CD14-positive monocyte (primary cell): ENCODE measurements around the gene PCGF5. TPM values are rescaled to one million over a fixed set of nuclear protein-coding genes. Genes with fewer than 3 reads are reported as not detected.

Experiments
- DNase-seq, 3 donors: peaks; one replicate each; pipeline ENCODE4 v3.0.0-alpha.2; 2011 to 2022
- H2AFZ ChIP-seq: 2 replicates; pipeline ENCODE4 v1.6.0; 2012; ENCODE audit warnings: mild to moderate bottlenecking, low read depth, low read length, inconsistent platforms; ENCODE audit not compliant: insufficient read depth, poor library complexity, severe bottlenecking
- H3K27ac ChIP-seq, 2 donors: 1 replicate in 1 of 2; 2 replicates in 1 of 2; pipeline ENCODE4 v1.5.1; 2012 to 2013; ENCODE audit warnings: low read length in 2 of 2, control low read depth in 1 of 2, inconsistent platforms in 1 of 2, low read depth in 1 of 2, mild to moderate bottlenecking in 1 of 2
- H3K27me3 ChIP-seq, 2 donors: one replicate each; pipeline versions ENCODE4 v1.6.0 to v1.6.1; 2011 to 2013; ENCODE audit warnings: low read length in 2 of 2; ENCODE audit not compliant: control insufficient read depth in 2 of 2, insufficient read depth in 2 of 2
- H3K36me3 ChIP-seq, 2 donors: replicated peaks in 1 of 2; 1 replicate in 1 of 2; 2 replicates in 1 of 2; pipeline versions ENCODE4 v1.5.1 to v1.6.1; 2012 to 2013; ENCODE audit warnings: low read length in 2 of 2, control low read depth in 1 of 2, inconsistent platforms in 1 of 2, mild to moderate bottlenecking in 1 of 2; ENCODE audit not compliant: insufficient read depth in 2 of 2, control insufficient read depth in 1 of 2
- H3K4me1 ChIP-seq, 2 donors: 1 replicate in 1 of 2; 2 replicates in 1 of 2; pipeline versions ENCODE4 v1.5.1 to v1.6.1; 2012 to 2013; ENCODE audit warnings: low read length in 2 of 2, control low read depth in 1 of 2, inconsistent platforms in 1 of 2, mild to moderate bottlenecking in 1 of 2, moderate library complexity in 1 of 2; ENCODE audit not compliant: insufficient read depth in 2 of 2, control insufficient read depth in 1 of 2
- H3K4me2 ChIP-seq: replicated peaks from 2 replicates; pipeline ENCODE3; 2012; ENCODE audit warnings: low read length, moderate library complexity, mild to moderate bottlenecking; ENCODE audit not compliant: poor library complexity, severe bottlenecking; ENCODE audit errors: extremely low read depth
- H3K4me3 ChIP-seq, 3 experiments: fragments of 200-600 bp in 1 of 3; sonication (generic) in 1 of 3; replicated peaks in 1 of 3; 1 replicate in 2 of 3; 2 replicates in 1 of 3; pipeline ENCODE4 v1.5.1; 2011 to 2013; ENCODE audit warnings: low read length in 3 of 3, mild to moderate bottlenecking in 3 of 3, control low read depth in 2 of 3, low read depth in 2 of 3, inconsistent platforms in 1 of 3, moderate library complexity in 1 of 3
- H3K79me2 ChIP-seq: 2 replicates; pipeline ENCODE4 v1.6.0; 2012; ENCODE audit warnings: mild to moderate bottlenecking, control low read depth, inconsistent platforms, low read length, moderate library complexity; ENCODE audit not compliant: insufficient read depth
- H3K9ac ChIP-seq: 2 replicates; pipeline ENCODE4 v1.6.0; 2017; ENCODE audit warnings: low read length, mild to moderate bottlenecking; ENCODE audit not compliant: insufficient read depth, poor library complexity, severe bottlenecking
- H3K9me3 ChIP-seq, 2 donors: replicated peaks in 1 of 2; 1 replicate in 1 of 2; 2 replicates in 1 of 2; pipeline versions ENCODE4 v1.5.1 to v1.6.1; 2012 to 2013; ENCODE audit warnings: low read length in 2 of 2, control low read depth in 1 of 2; ENCODE audit not compliant: control insufficient read depth in 1 of 2, insufficient read depth in 1 of 2
- H4K20me1 ChIP-seq: 2 replicates; pipeline ENCODE4 v1.6.0; 2012; ENCODE audit warnings: mild to moderate bottlenecking, low read length, control low read depth, moderate library complexity; ENCODE audit not compliant: insufficient read depth
- H3K27ac Mint-ChIP-seq, 7 donors: one replicate each; pipeline ENCODE4 v1.8.0; 2020; ENCODE audit warnings: mild to moderate bottlenecking in 7 of 7, mixed read lengths in 7 of 7, moderate library complexity in 6 of 7, inconsistent platforms in 2 of 7
- H3K27me3 Mint-ChIP-seq, 3 donors: one replicate each; pipeline ENCODE4 v1.8.0; 2021 to 2022; ENCODE audit warnings: low read depth in 3 of 3, mild to moderate bottlenecking in 3 of 3, mixed read lengths in 3 of 3, moderate library complexity in 3 of 3, inconsistent platforms in 1 of 3
- H3K36me3 Mint-ChIP-seq, 2 donors: one replicate each; pipeline ENCODE4 v1.8.0; 2020; ENCODE audit warnings: mixed read lengths in 2 of 2, inconsistent platforms in 1 of 2, mild to moderate bottlenecking in 1 of 2
- H3K4me1 Mint-ChIP-seq: one replicate; pipeline ENCODE4 v1.8.0; 2020; ENCODE audit warnings: mild to moderate bottlenecking, mixed read lengths
- H3K4me3 Mint-ChIP-seq, 2 donors: one replicate each; pipeline ENCODE4 v1.8.0; 2020; ENCODE audit warnings: mild to moderate bottlenecking in 2 of 2, mixed read lengths in 2 of 2, moderate library complexity in 1 of 2
- H3K9me3 Mint-ChIP-seq, 7 donors: one replicate each; pipeline ENCODE4 v1.8.0; 2020 to 2022; ENCODE audit warnings: mixed read lengths in 7 of 7, mild to moderate bottlenecking in 6 of 7, moderate library complexity in 6 of 7, inconsistent platforms in 2 of 7
- CTCF ChIP-seq: fragments of 200-600 bp; IDR thresholded peaks from one replicate; pipeline ENCODE4 v1.8.0; 2022; ENCODE audit warnings: antibody characterized with exemption, mild to moderate bottlenecking
- WGBS: methylation state at CpG from one replicate; pipeline ENCODE4 v1.1.5; 2013; ENCODE audit warnings: missing lambda C conversion rate; ENCODE audit not compliant: insufficient coverage; 5-methylcytosine and 5-hydroxymethylcytosine counted together
- intact Hi-C, 2 donors: fragments of 100-400 bp; cut with micrococcal nuclease; formaldehyde crosslinking; loops; one replicate each; pipeline versions ENCODE4 v1.15.0 to v1.15.1; 2023
- polyA plus RNA-seq, 3 donors: library from polyadenylated mRNA; depleted of rRNA in 1 of 3; unstranded in 2 of 3; stranded (reverse) in 1 of 3; fragments of 300-500 nt in 2 of 3; fragments of >200 nt in 1 of 3; fragmentation: Illumina TruSeq in 2 of 3; gene quantifications; 1 replicate in 2 of 3; 2 replicates in 1 of 3; pipeline ENCODE4 v1.2.3, GENCODE V29; 2012 to 2021

The PCGF5 gene
- polyA plus RNA-seq, 3 donors, result 55.2 to 80.3 (median 58.7) TPM

GRCh38 chr10:91215384-91215783 lies 5.1 kb upstream of the PCGF5 start:
- peaks cover 19% of the 10 kb centered on the region for H3K4me1 Mint-ChIP-seq
- H3K36me3 Mint-ChIP-seq, result no peaks in the 10 kb centered on the region
- no peak overlapping the region for H3K4me3 Mint-ChIP-seq
- Histone ChIP-seq H3K27me3 (peaks cover 0 to 3% of the 10 kb centered on the region in 2 donors), H3K27ac (peak overlapping the region in 1 of 2 donors; percentile 50), H3K4me1 (peaks cover 11 to 21% of the 10 kb centered on the region in 2 donors), H3K79me2 (no peaks in the 10 kb centered on the region), H3K36me3 (no peaks in the 10 kb centered on the region), H2AFZ (no peak overlapping the region), H3K9ac (no peak overlapping the region), H3K4me2 (no peak overlapping the region), H3K9me3 (no peaks in the 10 kb centered on the region), H3K4me3 (no peak overlapping the region), H4K20me1 (no peaks in the 10 kb centered on the region)
- TF ChIP-seq CTCF, result no peak
- peaks cover 0 to 11% (median 4%) of the 10 kb centered on the region in 3 donors for H3K27me3 Mint-ChIP-seq
- H3K27ac Mint-ChIP-seq, result peak overlapping the region in 4 of 7 donors; percentile 9 to 63 (median 50)
- intact Hi-C loops, result no loop called here
- no peaks in the 10 kb centered on the region for H3K9me3 Mint-ChIP-seq
- WGBS, result no CpG with 5 or more reads among the region's 2 CpGs
- no peak for DNase-seq

- H3K4me1 ChIP-seq, result peaks cover 22 to 50% of the 10 kb centered on the region in 2 donors
- peaks cover 10 to 16% of the 10 kb centered on the region in 2 donors for H3K36me3 ChIP-seq
- intact Hi-C loops, result loop anchor here (2.0 kb wide), 3 partner anchors 21 to 57 kb away; no protein-coding TSS in a partner anchor
- peaks cover 23% of the 10 kb centered on the region for H3K79me2 ChIP-seq
- peak overlapping the region; percentile 73 for H2AFZ ChIP-seq
- 33% methylated on average over 4 of the region's 8 CpGs for WGBS
- no peak overlapping the region for H3K27ac ChIP-seq
- peak overlapping the region in 5 of 7 donors; percentile 64 to 84 (median 75) for H3K27ac Mint-ChIP-seq
- H4K20me1 ChIP-seq, result peaks cover 12% of the 10 kb centered on the region
- peak overlapping the region; percentile 90 to 95 for H3K4me3 Mint-ChIP-seq
- DNase-seq, result no peak
- peaks cover 15 to 16% of the 10 kb centered on the region in 2 donors for H3K36me3 Mint-ChIP-seq
- peak overlapping the region; percentile 43 to 93 (median 45) for H3K4me3 ChIP-seq
- no peaks in the 10 kb centered on the region for H3K27me3 ChIP-seq
- no peak for TF ChIP-seq CTCF
- peak overlapping the region; percentile 81 for H3K4me2 ChIP-seq
- H3K9me3 ChIP-seq, result no peaks in the 10 kb centered on the region
- H3K9me3 Mint-ChIP-seq, result no peaks in the 10 kb centered on the region
- peak overlapping the region; percentile 12 for H3K9ac ChIP-seq
- H3K27me3 Mint-ChIP-seq, result peaks cover 0 to 5% (median 4%) of the 10 kb centered on the region in 3 donors
- H3K4me1 Mint-ChIP-seq, result peaks cover 44% of the 10 kb centered on the region
Measured at GRCh38 chr10:91219371-91220193, 881 bp upstream of the PCGF5 start.
